Measurements from ENCODE around the gene ZNF835. TPM values are rescaled to one million over a fixed set of nuclear protein-coding genes. Genes with fewer than 3 reads are reported as not detected.

ZNF835 gene
- total RNA-seq, 1 experiment from 2014 or later: 0.07 TPM

DNA sequence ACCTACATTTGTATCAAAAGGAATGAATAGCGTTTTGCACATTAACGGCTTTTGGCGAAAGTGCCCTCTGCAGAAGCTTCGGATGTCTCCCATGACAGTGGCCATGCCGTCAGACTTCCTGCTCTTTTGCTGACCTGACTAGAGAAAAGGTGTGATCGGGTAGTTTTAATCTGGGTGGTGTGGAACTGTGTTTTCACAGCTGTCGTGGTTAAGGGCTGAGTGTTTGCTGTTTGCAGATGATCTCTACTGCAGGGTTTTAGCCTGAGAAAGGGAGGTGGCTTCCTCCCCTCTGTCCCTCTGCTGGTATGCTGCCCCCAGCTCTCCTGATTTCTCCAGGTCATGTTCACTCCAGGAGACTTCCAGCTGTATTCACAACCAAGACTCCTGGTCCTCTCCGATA, 54.0 kb downstream of the ZNF835 start:
- H3K4ac ChIP-seq (ENCODE audit: low read depth, low read length): no peak overlapping the region
- no peaks in the 10 kb centered on the region; the same call in 1 of the 2 replicates for H3K79me2 ChIP-seq (ENCODE audit: insufficient read depth, low read length)
- no peaks in the 10 kb centered on the region for H3K4me1 ChIP-seq (ENCODE audit: insufficient read depth, low read length)
- H3K9me3 ChIP-seq (ENCODE audit: control insufficient read depth, low read depth, low read length): peaks cover 27% of the 10 kb centered on the region
- no CpG with 5 or more reads among the region's 8 CpGs for WGBS (ENCODE audit: extremely low coverage, insufficient read length, low lambda C conversion rate)
- no peak overlapping the region for H2BK20ac ChIP-seq (ENCODE audit: low read depth, low read length, poor library complexity, severe bottlenecking)
- no peak overlapping the region for H3K4me3 Mint-ChIP-seq
- H2AK5ac ChIP-seq (ENCODE audit: insufficient read length, low read length): no peak overlapping the region
- H3K23ac ChIP-seq (ENCODE audit: insufficient read length, low read depth, low read length): no peak overlapping the region
- no peaks in the 10 kb centered on the region for H3K4me1 Mint-ChIP-seq
- H3K9ac ChIP-seq (ENCODE audit: extremely low read depth, insufficient read length, low read length): no peak overlapping the region
- H4K20me1 ChIP-seq (ENCODE audit: control insufficient read depth, insufficient read depth, insufficient read length): no peaks in the 10 kb centered on the region
- no peak overlapping the region for H2BK12ac ChIP-seq (ENCODE audit: insufficient read length, low read depth, low read length)
- H2AFZ ChIP-seq (ENCODE audit: low read length): no peak overlapping the region
- no peak overlapping the region for H3K56ac ChIP-seq (ENCODE audit: insufficient read length, low read depth, low read length)
- no peak for DNase-seq
- no peaks in the 10 kb centered on the region for H3K23me2 ChIP-seq (ENCODE audit: insufficient read length, low read depth, low read length, poor library complexity, severe bottlenecking)
- H3K36me3 Mint-ChIP-seq (ENCODE audit: insufficient read depth in 1 of 3, low read depth in 3 of 3): peaks cover 80 to 94% (median 90%) of the 10 kb centered on the region in 3 experiments
- no peak overlapping the region for H3K14ac ChIP-seq (ENCODE audit: insufficient read depth, low read length)
- no peaks in the 10 kb centered on the region for H3K27me3 ChIP-seq (ENCODE audit: insufficient read depth, low read length)
- no peak overlapping the region for H3T11ph ChIP-seq (ENCODE audit: low read length)
- TF ChIP-seq, protein P1, sequence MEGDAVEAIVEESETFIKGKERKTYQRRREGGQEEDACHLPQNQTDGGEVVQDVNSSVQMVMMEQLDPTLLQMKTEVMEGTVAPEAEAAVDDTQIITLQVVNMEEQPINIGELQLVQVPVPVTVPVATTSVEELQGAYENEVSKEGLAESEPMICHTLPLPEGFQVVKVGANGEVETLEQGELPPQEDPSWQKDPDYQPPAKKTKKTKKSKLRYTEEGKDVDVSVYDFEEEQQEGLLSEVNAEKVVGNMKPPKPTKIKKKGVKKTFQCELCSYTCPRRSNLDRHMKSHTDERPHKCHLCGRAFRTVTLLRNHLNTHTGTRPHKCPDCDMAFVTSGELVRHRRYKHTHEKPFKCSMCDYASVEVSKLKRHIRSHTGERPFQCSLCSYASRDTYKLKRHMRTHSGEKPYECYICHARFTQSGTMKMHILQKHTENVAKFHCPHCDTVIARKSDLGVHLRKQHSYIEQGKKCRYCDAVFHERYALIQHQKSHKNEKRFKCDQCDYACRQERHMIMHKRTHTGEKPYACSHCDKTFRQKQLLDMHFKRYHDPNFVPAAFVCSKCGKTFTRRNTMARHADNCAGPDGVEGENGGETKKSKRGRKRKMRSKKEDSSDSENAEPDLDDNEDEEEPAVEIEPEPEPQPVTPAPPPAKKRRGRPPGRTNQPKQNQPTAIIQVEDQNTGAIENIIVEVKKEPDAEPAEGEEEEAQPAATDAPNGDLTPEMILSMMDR (conservative IDR thresholded peaks at IDR 0.05): no peak
- no peak overlapping the region for H3K27ac Mint-ChIP-seq
- H3K18ac ChIP-seq (ENCODE audit: insufficient read length, low read depth, low read length): no peak overlapping the region
- no peak overlapping the region for H3K4me2 ChIP-seq (ENCODE audit: insufficient read depth, insufficient read length, low read length)
- H3K79me1 ChIP-seq (ENCODE audit: insufficient read depth, low read depth, low read length, poor library complexity, severe bottlenecking): no peaks in the 10 kb centered on the region
- no peak overlapping the region for H2BK15ac ChIP-seq (ENCODE audit: low read depth, low read length)
- no peak overlapping the region for H2BK120ac ChIP-seq (ENCODE audit: low read depth, low read length, poor library complexity, severe bottlenecking)
- H3K9me3 Mint-ChIP-seq: peaks cover 94 to 97% of the 10 kb centered on the region in 2 experiments
- H4K91ac ChIP-seq (ENCODE audit: insufficient read length, low read depth, low read length): no peak overlapping the region
- no peak overlapping the region for H4K5ac ChIP-seq (ENCODE audit: insufficient read length, low read depth, low read length)
- H3K27ac ChIP-seq (ENCODE audit: insufficient read length, low read depth, low read length): no peak overlapping the region
- no peak overlapping the region for H4K8ac ChIP-seq (replicated peaks; ENCODE audit: insufficient read length, low read depth, low read length)
- H3K27me3 Mint-ChIP-seq (ENCODE audit: low read depth): peaks cover 1% of the 10 kb centered on the region
- H2BK5ac ChIP-seq (ENCODE audit: insufficient read length, low read length): no peak overlapping the region
